T-cell (primary cell): ENCODE measurements around the gene ZNF771. TPM values are rescaled to one million over a fixed set of nuclear protein-coding genes. Genes with fewer than 3 reads are reported as not detected.

ENCODE experiments used
- ATAC-seq, 4 experiments: fragments of 200-7000 bp in 3 of 4; fragments of 150-1000 bp in 1 of 4; cut with Tn5 transposase; replicated peaks in 1 of 4; 1 replicate in 3 of 4; 2 replicates in 1 of 4; pipeline ENCODE4 v1.10.0; 2021; ENCODE audit warnings: moderate library complexity in 3 of 4, mild to moderate bottlenecking in 2 of 4, moderate number of reproducible peaks in 1 of 4
- CTCF ChIA-PET, 2 donors: fragments of 300-600 bp; sonication (Branson Sonifier 250); formaldehyde crosslinking; loops; one replicate each; lab custom pipeline; 2022; ENCODE audit warnings: antibody characterized with exemption in 2 of 2; lab: Charles Lee
- POLR2A ChIA-PET, 2 donors: fragments of 300-600 bp; sonication (Branson Sonifier 250); formaldehyde crosslinking; loops; one replicate each; lab custom pipeline; 2022; ENCODE audit warnings: antibody characterized with exemption in 2 of 2; lab: Charles Lee
- DNase-seq, 35 experiments: peaks; one replicate each; pipeline versions ENCODE4 v3.0.0 to v3.0.0-alpha.2; 2013 to 2023
- H3K27ac ChIP-seq: one replicate; pipeline ENCODE4 v1.5.1; 2013; ENCODE audit warnings: low read length
- H3K27me3 ChIP-seq, 2 experiments: replicated peaks in 1 of 2; 1 replicate in 1 of 2; 2 replicates in 1 of 2; pipeline versions ENCODE4 v1.6.1 to v1.7.0; 2013; ENCODE audit warnings: low read length in 1 of 2, mixed read lengths in 1 of 2; ENCODE audit not compliant: control insufficient read depth in 2 of 2, insufficient read depth in 2 of 2; ENCODE audit errors: extremely low read depth in 1 of 2
- H3K36me3 ChIP-seq, 2 donors: 1 replicate in 1 of 2; 2 replicates in 1 of 2; pipeline versions ENCODE4 v1.6.1 to v1.7.0; 2013; ENCODE audit warnings: low read length in 1 of 2; ENCODE audit not compliant: control insufficient read depth in 2 of 2, insufficient read depth in 1 of 2; ENCODE audit errors: extremely low read depth in 1 of 2
- H3K4me1 ChIP-seq, 2 experiments: 1 replicate in 1 of 2; 2 replicates in 1 of 2; pipeline versions ENCODE4 v1.6.1 to v1.7.0; 2013; ENCODE audit warnings: low read length in 2 of 2, mixed read lengths in 1 of 2; ENCODE audit not compliant: insufficient read depth in 2 of 2, control insufficient read depth in 1 of 2; ENCODE audit errors: extremely low read depth in 1 of 2
- H3K4me3 ChIP-seq, 2 donors: 1 replicate in 1 of 2; 2 replicates in 1 of 2; pipeline versions ENCODE4 v1.5.1 to v1.7.0; 2013; ENCODE audit warnings: mild to moderate bottlenecking in 2 of 2, low read length in 1 of 2, moderate library complexity in 1 of 2; ENCODE audit not compliant: control insufficient read depth in 1 of 2; ENCODE audit errors: extremely low read depth in 1 of 2
- H3K9me3 ChIP-seq: 2 replicates; pipeline ENCODE4 v1.7.0; 2013
- H3K27ac Mint-ChIP-seq, 2 donors: one replicate each; pipeline ENCODE4 v1.8.0; 2020 to 2021; ENCODE audit warnings: mild to moderate bottlenecking in 2 of 2, mixed read lengths in 2 of 2
- H3K27me3 Mint-ChIP-seq, 2 donors: one replicate each; pipeline ENCODE4 v1.8.0; 2021 to 2022; ENCODE audit warnings: mixed read lengths in 2 of 2
- H3K36me3 Mint-ChIP-seq: one replicate; pipeline ENCODE4 v1.8.0; 2021; ENCODE audit warnings: mixed read lengths
- H3K4me1 Mint-ChIP-seq, 3 donors: one replicate each; pipeline ENCODE4 v1.8.0; 2020 to 2022; ENCODE audit warnings: mixed read lengths in 3 of 3, mild to moderate bottlenecking in 1 of 3
- H3K4me3 Mint-ChIP-seq, 3 donors: one replicate each; pipeline ENCODE4 v1.8.0; 2020 to 2022; ENCODE audit warnings: mild to moderate bottlenecking in 3 of 3, mixed read lengths in 3 of 3, moderate library complexity in 3 of 3
- H3K9me3 Mint-ChIP-seq, 3 donors: one replicate each; pipeline ENCODE4 v1.8.0; 2020 to 2022; ENCODE audit warnings: mixed read lengths in 3 of 3
- WGBS: methylation state at CpG from one replicate; pipeline ENCODE4 v1.1.5; 2013; ENCODE audit warnings: missing lambda C conversion rate; ENCODE audit not compliant: insufficient coverage; 5-methylcytosine and 5-hydroxymethylcytosine counted together
- total RNA-seq, 35 experiments: library from RNA in 6 of 35; stranded (reverse) in 6 of 35; fragments of 120-200 nt in 1 of 35; gene quantifications; one replicate each; pipeline versions ENCODE4 v1.2.1 to v1.2.4 and lab custom pipeline; 2013 to 2026

ZNF771 gene
- total RNA-seq, 5 donors from 2014 or later (not counting 1 experiment from before 2014, with no cell fraction given) = 1.3 to 6.6 (median 6.2) TPM

DNA sequence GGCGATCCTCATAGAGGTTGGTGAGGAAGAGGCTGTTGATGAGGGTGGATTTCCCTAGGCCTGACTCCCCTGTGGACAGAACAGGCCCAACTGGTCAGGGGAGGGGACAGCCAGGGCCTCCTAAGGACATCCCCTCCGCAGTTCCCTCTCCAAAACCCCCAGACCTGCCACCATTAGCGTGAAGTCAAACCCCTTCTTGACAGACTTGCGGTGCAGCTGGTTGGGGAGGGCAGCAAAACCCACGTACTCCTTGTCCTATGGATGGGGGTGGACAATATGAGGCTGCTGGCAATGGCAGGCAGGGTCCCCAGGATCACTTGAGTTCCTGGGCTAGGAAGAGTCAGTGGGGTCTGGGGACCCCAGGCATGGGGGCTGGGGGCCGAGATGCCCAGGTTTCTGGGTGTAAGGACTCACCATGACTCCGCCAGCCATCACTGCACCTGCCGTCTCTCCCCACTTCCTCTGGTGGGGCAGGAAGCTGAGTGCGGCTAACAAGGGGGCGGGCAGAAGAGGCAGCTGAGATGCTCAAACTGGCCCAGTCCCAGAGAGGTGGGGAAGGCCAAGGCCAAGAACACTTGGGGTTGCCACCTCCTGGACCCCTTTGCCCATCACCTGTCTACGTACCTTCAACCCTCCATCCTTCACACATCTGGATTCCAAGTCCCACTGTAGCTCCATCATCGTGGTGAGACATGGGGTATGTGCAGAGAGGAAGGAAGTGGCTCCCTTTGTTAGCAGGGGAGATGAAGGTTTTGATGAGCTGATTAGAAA, 25.1 kb upstream of the ZNF771 start, which contains the start of gene SEPTIN1:
Gene SEPTIN1, minus strand, starts transcription at position 451 of the 771 bp plus-strand sequence. Its CDS starts 19 bp downstream, at position 432.
- no peaks in the 10 kb centered on the region for H3K9me3 Mint-ChIP-seq
- Histone ChIP-seq H3K9me3 (no peaks in the 10 kb centered on the region), H3K4me1 (peaks cover 26 to 74% of the 10 kb centered on the region in 2 experiments), H3K27ac (peak within 1 kb of the TSS; percentile 96), H3K4me3 (peak within 1 kb of the TSS; percentile 72), H3K36me3 (peaks cover 0 to 15% of the 10 kb centered on the region in 2 donors), H3K27me3 (no peaks in the 10 kb centered on the region)
- H3K27ac Mint-ChIP-seq = peak within 1 kb of the TSS; percentile 99 to 100
- WGBS = 0% methylated on average over 3 of the region's 12 CpGs
- CTCF ChIA-PET = interaction anchor here in 1 of 2 donors (0.6 to 3.0 kb wide), 10 partner anchors 10 to 681 kb away, joined by 3 to 21 read pairs (median 5); partner anchors contain the start of genes DCTPP1, TBC1D10B and ZNF771
- ATAC-seq (peak; percentile 37 to 47 (median 46)), DNase-seq (peak; percentile 59 to 85 (median 74))
- H3K4me1 Mint-ChIP-seq = peaks cover 63 to 65% (median 64%) of the 10 kb centered on the region in 3 donors
- peaks cover 8% of the 10 kb centered on the region for H3K36me3 Mint-ChIP-seq
- no peaks in the 10 kb centered on the region for H3K27me3 Mint-ChIP-seq
- peak within 1 kb of the TSS; percentile 80 to 100 (median 99) for H3K4me3 Mint-ChIP-seq
- POLR2A ChIA-PET = interaction anchor here (0.5 to 1.4 kb wide), 3 partner anchors 11 to 277 kb away, joined by 4 to 6 read pairs (median 5); partner anchors contain the start of gene TBC1D10B (in 2 of the 2)

DNA sequence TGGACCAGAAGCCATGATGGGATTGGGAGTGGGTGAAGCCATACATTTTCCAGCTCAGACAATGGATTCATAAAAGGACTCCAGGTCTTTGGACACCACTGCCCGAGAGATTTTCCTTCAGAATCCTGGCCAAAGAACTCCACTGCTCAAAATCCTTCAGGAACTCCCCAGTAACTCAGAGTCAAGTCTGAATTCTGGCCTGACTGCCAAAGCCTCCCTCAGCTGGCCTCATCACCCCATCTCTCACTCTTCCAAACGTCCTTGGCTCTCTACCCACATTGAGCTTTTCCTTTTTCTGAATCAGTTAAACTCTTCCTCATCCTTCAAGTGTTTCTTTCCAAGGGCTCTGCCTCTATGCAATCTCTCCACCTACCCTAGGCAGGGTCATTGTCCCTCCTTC, 23.9 kb upstream of the ZNF771 start:
- Mint-ChIP-seq H3K27me3 (no peaks in the 10 kb centered on the region), H3K4me3 (peak overlapping the region; percentile 80 to 100 (median 99)), H3K36me3 (peaks cover 5% of the 10 kb centered on the region), H3K9me3 (no peaks in the 10 kb centered on the region), H3K27ac (peak overlapping the region; percentile 99 to 100), H3K4me1 (peaks cover 50 to 56% (median 55%) of the 10 kb centered on the region in 3 donors)
- peak overlapping the region; percentile 96 for H3K27ac ChIP-seq
- ChIA-PET POLR2A (interaction anchor here (0.6 to 1.4 kb wide), 3 partner anchors 12 to 27 kb away, joined by 4 to 6 read pairs (median 5); partner anchors contain the start of gene TBC1D10B (in 2 of the 2)), CTCF (interaction anchor here (0.7 to 1.4 kb wide), 3 partner anchors 26 to 682 kb away, joined by 4 to 9 read pairs (median 5); no protein-coding TSS in a partner anchor)
- H3K9me3 ChIP-seq = no peaks in the 10 kb centered on the region
- H3K36me3 ChIP-seq = peaks cover 0 to 15% of the 10 kb centered on the region in 2 donors
- H3K4me1 ChIP-seq = peaks cover 26 to 63% of the 10 kb centered on the region in 2 experiments
- no peak for ATAC-seq
- WGBS = 90% methylated on average over 2 of the region's 2 CpGs
- no peaks in the 10 kb centered on the region for H3K27me3 ChIP-seq
- no peak for DNase-seq
- H3K4me3 ChIP-seq = peak overlapping the region in 1 of 2 donors; percentile 72

DNA sequence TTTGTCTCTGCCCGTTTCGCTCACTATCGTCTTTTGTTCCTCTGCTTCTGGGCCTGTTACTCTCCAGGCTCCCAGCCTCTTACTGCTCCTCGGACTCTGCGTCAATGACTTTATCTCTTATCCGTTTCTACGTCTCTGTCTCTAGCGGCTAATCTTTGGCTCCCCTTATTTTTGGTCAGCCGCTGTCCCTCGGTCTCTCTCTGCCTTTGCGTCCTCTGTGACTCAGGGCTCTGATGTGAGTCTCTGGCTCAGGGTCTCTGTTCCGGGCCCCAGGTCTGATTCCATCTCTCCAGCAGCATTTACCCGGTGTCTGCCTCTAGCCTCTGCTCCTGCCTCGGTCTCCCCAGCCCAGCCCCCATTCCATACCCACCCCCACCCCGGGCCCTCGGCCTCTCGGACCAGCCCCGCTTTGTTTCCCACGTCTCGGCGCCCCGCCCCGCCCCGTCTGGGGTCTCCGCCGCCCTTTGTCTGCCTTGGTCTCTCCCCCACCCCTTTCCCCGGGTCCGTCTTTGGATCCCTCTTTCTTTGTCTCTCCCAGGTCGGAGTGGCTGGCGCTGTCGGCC, 12.7 kb upstream of the ZNF771 start:
- Histone ChIP-seq H3K4me3 (peak overlapping the region; percentile 67 to 69), H3K27ac (peak overlapping the region; percentile 61), H3K4me1 (peaks cover 9 to 51% of the 10 kb centered on the region in 2 experiments), H3K9me3 (no peaks in the 10 kb centered on the region), H3K36me3 (peaks cover 2 to 18% of the 10 kb centered on the region in 2 donors), H3K27me3 (no peaks in the 10 kb centered on the region)
- DNase-seq (no peak), ATAC-seq (no peak)
- Mint-ChIP-seq H3K4me3 (peak overlapping the region; percentile 82 to 88 (median 83)), H3K4me1 (peaks cover 22 to 34% (median 33%) of the 10 kb centered on the region in 3 donors), H3K27me3 (no peaks in the 10 kb centered on the region), H3K36me3 (no peaks in the 10 kb centered on the region), H3K9me3 (no peaks in the 10 kb centered on the region), H3K27ac (peak overlapping the region; percentile 79 to 87)
- ChIA-PET POLR2A (interaction anchor here in 1 of 2 donors (0.6 kb wide), 1 partner anchor 8 kb away, joined by 3 read pairs; no protein-coding TSS in a partner anchor), CTCF (interaction anchor here in 1 of 2 donors (0.7 to 1.9 kb wide), 4 partner anchors 15 to 157 kb away, joined by 3 to 8 read pairs (median 4); no protein-coding TSS in a partner anchor)
- WGBS = 45% methylated on average over 22 of the region's 31 CpGs

DNA sequence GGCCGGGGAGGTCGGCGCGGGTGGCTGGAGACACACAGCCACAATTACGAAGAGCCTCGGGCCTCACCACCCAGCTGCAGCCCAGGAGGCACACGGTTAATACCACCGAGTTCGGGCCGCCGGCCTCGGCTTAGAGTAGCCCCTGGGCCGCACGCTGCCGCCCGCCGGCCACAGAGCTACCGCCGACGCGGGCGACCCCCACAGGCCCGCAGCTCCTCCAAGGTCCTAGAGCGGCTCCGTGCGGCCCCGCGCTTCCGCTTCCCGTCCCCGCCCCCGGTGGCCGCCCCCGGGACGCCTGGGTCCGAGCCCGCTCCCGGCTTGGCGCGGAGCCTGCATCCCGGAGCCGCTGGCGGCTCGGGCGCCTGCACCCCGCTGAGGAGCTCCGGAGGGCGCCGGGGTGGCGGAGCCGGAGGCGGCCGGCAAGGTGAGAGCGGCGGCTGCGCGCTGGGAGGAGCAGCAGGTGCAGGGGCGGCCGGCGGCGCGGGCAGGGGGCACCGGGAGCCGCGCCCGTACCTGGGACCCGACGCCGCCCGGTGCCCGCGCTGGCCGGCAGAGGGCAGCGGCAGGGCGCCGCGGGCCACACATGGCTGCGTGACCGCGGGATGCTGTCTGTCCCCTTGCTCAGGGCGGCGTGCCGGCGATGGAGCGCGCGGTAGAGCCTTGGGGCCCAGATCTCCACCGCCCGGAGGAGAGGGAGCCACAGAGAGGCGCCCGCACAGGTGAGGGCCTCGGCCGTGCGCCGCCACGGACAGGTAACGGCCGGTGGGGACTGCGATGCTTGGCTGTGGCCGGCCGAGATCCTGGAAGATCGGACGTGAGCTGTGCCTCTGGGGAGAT, 12.0 kb upstream of the ZNF771 start, which contains the start of gene ZNF48:
Gene ZNF48, plus strand, starts transcription at position 266 of the 837 bp plus-strand sequence. Its CDS starts 375 bp downstream, at position 641.
- H3K4me3 Mint-ChIP-seq = peak within 1 kb of the TSS; percentile 83 to 88 (median 84)
- peak within 1 kb of the TSS; percentile 79 to 90 for H3K27ac Mint-ChIP-seq
- Histone ChIP-seq H3K36me3 (peaks cover 2 to 18% of the 10 kb centered on the region in 2 donors), H3K4me3 (peak within 1 kb of the TSS; percentile 69 to 79), H3K4me1 (peaks cover 9 to 58% of the 10 kb centered on the region in 2 experiments), H3K27ac (peak within 1 kb of the TSS; percentile 61), H3K9me3 (no peaks in the 10 kb centered on the region), H3K27me3 (peaks cover 0 to 3% of the 10 kb centered on the region in 2 experiments)
- no peaks in the 10 kb centered on the region for H3K27me3 Mint-ChIP-seq
- H3K4me1 Mint-ChIP-seq = peaks cover 29 to 39% (median 38%) of the 10 kb centered on the region in 3 donors
- DNase-seq = peak in 17 of 35 experiments; percentile 12 to 70 (median 47)
- ATAC-seq = peak; percentile 73 to 84 (median 81)
- H3K36me3 Mint-ChIP-seq = no peaks in the 10 kb centered on the region
- ChIA-PET CTCF (interaction anchor here in 1 of 2 donors (0.7 to 1.9 kb wide), 5 partner anchors 12 to 156 kb away, joined by 3 to 8 read pairs (median 4); no protein-coding TSS in a partner anchor), POLR2A (no interaction called here)
- no peaks in the 10 kb centered on the region for H3K9me3 Mint-ChIP-seq
- WGBS = under 1% methylated on average over 87 of the region's 103 CpGs

DNA sequence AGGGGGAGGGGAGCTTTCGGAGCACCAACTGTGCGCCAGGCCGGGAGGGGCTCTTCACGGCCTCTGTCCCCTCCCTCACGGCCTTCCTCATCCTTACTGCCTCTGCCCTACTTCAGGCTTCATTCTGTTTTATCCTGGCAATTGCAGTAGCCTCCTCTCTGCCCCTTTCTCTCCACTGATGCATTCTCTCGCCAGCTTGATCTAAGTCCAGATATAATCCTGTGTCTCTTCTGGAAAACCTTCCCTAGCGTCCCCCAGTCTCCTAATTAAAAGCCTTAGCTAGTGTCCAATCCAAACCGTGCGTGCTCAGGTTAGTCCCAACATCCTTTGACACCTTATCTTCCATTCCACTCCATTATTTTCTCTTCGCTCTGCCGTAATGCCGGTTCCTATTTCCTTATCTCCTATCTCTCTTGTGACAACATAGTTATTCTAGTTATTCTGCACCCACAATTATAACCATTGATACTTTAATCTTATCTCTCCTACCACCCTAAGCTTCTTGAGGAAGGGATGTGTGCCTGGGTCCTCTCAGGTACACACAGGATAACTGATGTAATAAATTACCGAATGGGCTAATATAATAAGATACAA, 11.3 kb upstream of the ZNF771 start:
- peaks cover 9 to 65% of the 10 kb centered on the region in 2 experiments for H3K4me1 ChIP-seq
- 33% methylated on average over 11 of the region's 13 CpGs for WGBS
- peak overlapping the region; percentile 67 to 90 for H3K27ac Mint-ChIP-seq
- no peaks in the 10 kb centered on the region for H3K9me3 Mint-ChIP-seq
- H3K4me1 Mint-ChIP-seq = peaks cover 33 to 42% (median 41%) of the 10 kb centered on the region in 3 donors
- DNase-seq = no peak
- no peak overlapping the region for H3K27ac ChIP-seq
- POLR2A ChIA-PET = interaction anchor here in 1 of 2 donors (0.5 kb wide), 1 partner anchor 1904 kb away, joined by 5 read pairs; the partner anchor contains the start of gene CLN3
- no peaks in the 10 kb centered on the region for H3K36me3 Mint-ChIP-seq
- H3K4me3 ChIP-seq = peak overlapping the region; percentile 69 to 79
- H3K36me3 ChIP-seq = peaks cover 2 to 18% of the 10 kb centered on the region in 2 donors
- peaks cover 0 to 8% of the 10 kb centered on the region in 2 experiments for H3K27me3 ChIP-seq
- CTCF ChIA-PET = interaction anchor here in 1 of 2 donors (1.2 to 1.9 kb wide), 4 partner anchors 11 to 25 kb away, joined by 3 to 8 read pairs (median 4); no protein-coding TSS in a partner anchor
- peak overlapping the region; percentile 77 to 88 (median 84) for H3K4me3 Mint-ChIP-seq
- ATAC-seq = peak in 1 of 4 experiments; percentile 10
- H3K27me3 Mint-ChIP-seq = no peaks in the 10 kb centered on the region
- no peaks in the 10 kb centered on the region for H3K9me3 ChIP-seq
